HG03521 (cell line): ENCODE results near the gene GASK1A.
"Not testable (repeated sequence)": the region's sequence is repeated elsewhere in the genome, so short reads cannot be mapped to it uniquely, and the experiment has no call there.

ENCODE experiments used
- ATAC-seq: cut with Tn5 transposase; IDR thresholded peaks from one replicate; pipeline ENCODE4 v1.9.1; 2021; ENCODE audit warnings: mild to moderate bottlenecking, moderate library complexity; ENCODE audit not compliant: unreplicated experiment

GASK1A gene

GRCh38 chr3:42979044-42979972 lies at the start of gene GASK1A:
Gene GASK1A, plus strand, starts transcription at chr3:42979311. Its CDS starts 332 bp downstream, at chr3:42979643.
- ATAC-seq: no peak

GRCh38 chr3:42934111-42934510 lies 45.0 kb upstream of the GASK1A start:
- ATAC-seq: no peak

DNA sequence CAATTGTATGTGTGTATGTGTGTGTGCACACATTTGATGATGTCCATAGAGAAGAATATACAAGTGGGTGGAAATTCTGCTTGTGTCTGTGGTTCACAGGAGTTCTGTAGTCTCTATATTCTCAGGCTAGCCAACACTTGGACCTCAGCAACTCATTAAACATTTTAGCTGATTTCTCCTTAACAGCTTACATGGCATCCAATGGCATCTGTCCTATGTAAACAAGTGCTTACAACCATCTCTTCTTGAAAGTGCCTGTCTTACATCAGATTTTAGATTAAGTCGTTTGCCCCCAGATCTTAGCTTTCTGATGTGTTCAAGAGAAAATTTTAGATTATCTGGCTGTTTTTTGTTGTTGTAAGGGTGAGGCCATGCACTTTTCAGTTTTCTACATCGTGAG lies 44.2 kb upstream of the GASK1A start:
- no peak for ATAC-seq

DNA sequence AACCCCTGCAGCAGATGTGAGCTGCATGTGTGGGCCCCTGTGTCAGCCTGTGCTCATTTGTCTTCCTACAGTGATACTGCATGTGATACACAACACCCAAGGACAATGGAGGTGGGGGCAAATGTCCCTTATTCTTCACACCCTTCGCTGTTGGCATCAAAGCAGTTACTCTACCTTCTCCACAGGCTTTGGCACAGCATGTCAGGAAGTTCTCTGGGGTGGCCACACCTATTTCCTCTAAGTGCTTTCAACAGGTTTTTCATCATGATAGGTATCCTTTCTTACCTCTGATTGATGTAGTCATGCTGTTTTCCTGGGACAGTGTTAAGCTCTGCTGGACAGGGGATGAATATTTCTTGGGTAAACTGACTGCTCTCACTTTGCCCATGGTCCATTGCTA lies 43.6 kb upstream of the GASK1A start:
- no peak for ATAC-seq

- no peak for ATAC-seq
These were observed 42.7 kb upstream of the GASK1A start for GRCh38 chr3:42936157-42936981.

DNA sequence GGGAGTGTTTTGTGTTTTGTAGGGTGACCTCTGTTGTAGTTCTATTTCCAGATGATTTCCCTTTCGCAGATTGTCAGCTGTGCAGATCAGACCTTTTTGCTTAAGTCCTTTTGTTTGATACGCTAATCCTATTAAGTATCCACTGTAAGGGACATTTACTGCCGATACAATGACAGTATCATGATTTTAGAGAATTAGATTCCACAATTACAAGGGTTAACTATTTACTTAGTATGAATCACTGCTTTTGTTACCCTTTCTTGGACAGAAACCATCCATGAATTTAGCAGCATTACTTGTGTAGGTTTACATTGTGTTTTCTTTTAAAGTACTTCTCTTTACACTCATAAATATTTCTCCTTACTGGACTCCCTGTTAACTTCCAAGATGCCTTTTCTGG lies 41.8 kb upstream of the GASK1A start:
- no peak for ATAC-seq

DNA sequence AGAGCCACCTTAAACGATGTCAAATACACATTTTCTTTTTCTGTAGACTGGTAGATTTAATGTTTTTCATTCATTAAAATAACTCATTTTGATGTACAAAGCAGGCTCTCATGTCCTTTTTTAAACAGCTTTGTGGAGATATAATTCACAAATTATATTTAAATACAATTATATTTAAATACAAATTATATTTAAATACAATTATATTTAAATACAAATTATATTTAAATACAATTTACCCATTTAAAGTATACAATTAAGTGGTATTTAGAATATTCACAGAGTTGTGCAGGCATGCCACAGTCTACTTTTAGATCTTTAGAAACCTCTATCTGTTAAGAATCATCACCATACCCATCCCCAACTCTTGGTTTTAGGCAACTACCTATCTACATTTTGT lies 36.4 kb upstream of the GASK1A start:
- ATAC-seq: no peak

GRCh38 chr3:42946050-42946449 lies 33.1 kb upstream of the GASK1A start:
- ATAC-seq: no peak

GRCh38 chr3:42957573-42957972 lies 21.5 kb upstream of the GASK1A start:
- no peak for ATAC-seq

- ATAC-seq: no peak
These were observed 18.8 kb upstream of the GASK1A start for GRCh38 chr3:42960282-42960681.

GRCh38 chr3:42960786-42961185 lies 18.3 kb upstream of the GASK1A start:
- ATAC-seq: no peak

- ATAC-seq: no peak
These were observed 17.5 kb upstream of the GASK1A start for GRCh38 chr3:42961633-42962032.

GRCh38 chr3:42963269-42963668 lies 15.8 kb upstream of the GASK1A start:
- ATAC-seq: no peak

GRCh38 chr3:42964266-42964665 lies 14.8 kb upstream of the GASK1A start:
- ATAC-seq: no peak

DNA sequence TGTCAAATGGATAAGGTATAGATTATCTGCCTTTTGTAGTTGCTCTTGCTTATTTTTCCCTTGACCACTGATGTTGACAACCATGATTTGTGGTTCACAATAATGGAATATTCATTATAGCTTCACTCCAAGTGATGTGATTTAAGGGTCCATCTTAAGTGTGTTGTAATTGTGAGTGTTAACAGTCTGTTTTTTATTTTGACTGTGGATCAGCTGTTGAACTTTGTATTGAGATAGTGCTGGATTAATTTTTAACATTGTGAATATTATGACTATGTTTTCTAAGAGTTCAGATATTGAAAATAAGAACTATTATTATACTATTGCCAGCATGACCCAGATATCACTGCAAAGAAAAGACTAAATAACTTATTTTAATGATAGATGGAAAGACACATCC lies 8.6 kb upstream of the GASK1A start:
- no peak for ATAC-seq

GRCh38 chr3:42970976-42971772 lies 7.9 kb upstream of the GASK1A start:
- ATAC-seq: no peak

GRCh38 chr3:42974906-42975305 lies 4.2 kb upstream of the GASK1A start:
- not testable (repeated sequence) for ATAC-seq

DNA sequence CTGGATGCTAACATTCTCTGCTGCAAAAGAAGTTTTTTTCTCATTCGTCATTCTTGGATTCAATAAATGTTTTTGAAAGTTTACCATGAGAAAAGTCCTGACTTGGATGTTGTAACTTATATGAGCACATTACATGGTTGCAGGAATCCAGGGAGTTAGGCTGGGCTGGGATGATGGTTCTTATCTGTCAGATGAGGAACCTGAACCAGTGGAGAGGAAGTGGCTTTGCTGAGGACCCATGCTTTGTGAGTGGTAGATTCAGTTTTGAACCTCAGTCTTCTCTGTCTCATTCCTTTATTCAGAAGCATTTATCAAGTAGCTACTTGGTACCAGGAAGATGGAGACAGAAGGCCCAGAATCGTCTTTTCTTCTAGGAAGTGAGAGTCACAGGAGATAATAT lies 3.7 kb upstream of the GASK1A start:
- ATAC-seq: no peak

DNA sequence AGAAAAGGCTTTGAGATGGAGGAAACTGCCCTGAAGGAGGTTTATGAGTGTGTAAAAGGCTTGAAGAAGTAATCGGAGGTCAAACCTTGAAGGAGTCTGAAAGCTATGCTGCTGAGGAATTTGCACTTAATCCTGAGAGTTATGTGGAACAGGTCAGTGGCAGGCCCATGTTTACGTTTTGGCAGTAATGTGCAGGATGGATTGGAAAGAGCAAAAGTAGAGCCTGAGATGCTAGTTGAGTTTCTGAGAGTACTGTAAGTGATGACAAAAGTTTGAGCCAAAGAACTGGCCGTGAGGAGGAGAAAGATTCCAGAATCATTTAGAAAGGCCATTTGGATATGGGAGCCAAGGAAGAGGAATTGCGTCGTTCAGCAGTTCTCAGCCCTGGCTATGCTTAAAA lies 3.2 kb upstream of the GASK1A start:
- no peak for ATAC-seq

- no peak for ATAC-seq
These were observed 1.1 kb downstream of the GASK1A start for GRCh38 chr3:42980209-42980608.

DNA sequence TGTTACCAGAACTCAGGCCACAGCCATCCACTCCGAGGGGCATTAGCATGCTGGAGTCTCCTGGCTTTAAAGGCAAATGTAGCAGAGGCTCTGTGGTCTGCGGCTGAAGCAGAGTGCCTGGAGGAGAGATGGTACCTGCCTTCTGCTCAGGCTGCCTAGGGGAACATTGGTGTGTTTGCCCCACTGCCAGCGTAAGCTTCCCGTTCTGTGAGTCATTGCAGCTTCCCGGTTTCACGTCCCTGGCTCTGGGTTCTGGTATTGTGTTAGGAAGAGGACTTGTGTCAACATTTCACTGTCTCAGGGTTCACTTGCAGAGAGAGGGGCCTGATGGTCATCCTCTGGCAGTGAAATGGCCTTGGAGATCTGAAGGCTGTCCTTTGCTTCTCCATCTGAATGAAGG lies 1.8 kb downstream of the GASK1A start:
- no peak for ATAC-seq
